Uterus (tissue), 4 donors: ENCODE results near the gene GRIK3. TPM values are rescaled to one million over a fixed set of nuclear protein-coding genes. Genes with fewer than 3 reads are reported as not detected.

Experiments used
- DNase-seq, 2 donors: peaks; one replicate each; pipeline ENCODE4 v3.0.0-alpha.2; 2019 to 2020
- H3K27ac ChIP-seq, 2 donors: fragments of 200-600 bp; sonication (generic); 1 replicate in 1 of 2; 2 replicates in 1 of 2; pipeline ENCODE4 v1.5.1; 2016 to 2018
- H3K27me3 ChIP-seq, 2 donors: fragments of 200-600 bp; sonication (generic); one replicate each; pipeline ENCODE4 v1.5.1; 2018 to 2019; ENCODE audit warnings: control low read depth in 1 of 2
- H3K36me3 ChIP-seq, 2 donors: fragments of 200-600 bp; sonication (generic); one replicate each; pipeline ENCODE4 v1.5.1; 2019; ENCODE audit warnings: control low read depth in 1 of 2
- H3K4me1 ChIP-seq, 2 donors: fragments of 200-600 bp; sonication (generic); one replicate each; pipeline ENCODE4 v1.5.1; 2018 to 2019; ENCODE audit warnings: control low read depth in 1 of 2
- H3K4me3 ChIP-seq, 2 donors: fragments of 200-600 bp; sonication (generic); 1 replicate in 1 of 2; 2 replicates in 1 of 2; pipeline ENCODE4 v1.5.1; 2018 to 2019; ENCODE audit warnings: mild to moderate bottlenecking in 1 of 2
- H3K9me3 ChIP-seq, 2 donors: fragments of 200-600 bp; sonication (generic); one replicate each; pipeline ENCODE4 v1.5.1; 2019; ENCODE audit warnings: control low read depth in 1 of 2
- CTCF ChIP-seq, 4 experiments: fragments of 200-600 bp in 2 of 4; fragments of 450-650 bp in 2 of 4; sonication (generic) in 2 of 4; IDR thresholded peaks; one replicate each; pipeline ENCODE4 v1.5.1; 2016 to 2019; ENCODE audit warnings: antibody characterized with exemption in 4 of 4, mild to moderate bottlenecking in 2 of 4, moderate library complexity in 1 of 4
- POLR2A ChIP-seq, 2 donors: fragments of 450-650 bp; IDR thresholded peaks; one replicate each; pipeline ENCODE4 v1.6.1; 2016; ENCODE audit warnings: antibody characterized with exemption in 2 of 2, mild to moderate bottlenecking in 1 of 2, moderate library complexity in 1 of 2
- intact Hi-C: fragments of 100-400 bp; cut with DNase I; formaldehyde crosslinking; loops from one replicate; pipeline ENCODE4 v1.15.1; 2023; ENCODE audit warnings: low total_unique reads
- total RNA-seq, 4 donors: library from RNA; depleted of rRNA in 3 of 4; stranded (reverse); fragments of >200 nt in 3 of 4; gene quantifications; one replicate each; pipeline versions ENCODE4 v1.1.0 to v1.2.4, GENCODE V29; 2014 to 2023
- donor health status: DM: yes; HTN: yes; CAD: no.

Gene GRIK3
- total RNA-seq, 4 donors from 2014 or later, result 0.52 to 1.6 TPM; not detected in 2

GRCh38 chr1:36838888-36839287, 195.4 kb downstream of the GRIK3 start:
- no peaks in the 10 kb centered on the region for H3K4me1 ChIP-seq
- no peak overlapping the region for H3K4me3 ChIP-seq
- no peaks in the 10 kb centered on the region for H3K36me3 ChIP-seq
- intact Hi-C loops, result no loop called here
- H3K27me3 ChIP-seq, result no peaks in the 10 kb centered on the region
- no peak for TF ChIP-seq CTCF (IDR thresholded peaks at IDR 0.05)
- TF ChIP-seq POLR2A (IDR thresholded peaks at IDR 0.05), result no peak
- no peaks in the 10 kb centered on the region for H3K9me3 ChIP-seq
- no peak overlapping the region for H3K27ac ChIP-seq
- no peak for DNase-seq

DNA sequence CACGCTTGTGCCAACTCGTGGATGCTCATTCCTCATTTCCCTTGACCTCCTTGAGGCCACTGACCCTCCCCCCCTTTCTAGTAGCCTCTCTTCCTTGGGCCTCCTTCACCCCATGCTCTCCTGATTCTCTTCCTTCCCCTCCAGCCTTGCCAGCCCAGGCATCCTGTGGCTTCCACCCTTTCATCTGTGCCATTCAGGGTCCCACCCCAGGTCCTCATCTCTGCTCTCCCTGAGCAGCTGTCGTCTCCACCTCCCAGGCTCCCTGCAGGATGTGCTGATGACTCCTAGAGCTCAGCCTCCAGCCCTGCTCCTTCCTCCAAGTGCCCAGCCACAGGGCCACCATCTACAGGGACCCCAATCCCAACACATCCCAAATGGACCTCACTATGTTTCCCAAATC, 197.4 kb downstream of the GRIK3 start:
- Histone ChIP-seq H3K4me3 (no peak overlapping the region), H3K36me3 (no peaks in the 10 kb centered on the region), H3K9me3 (no peaks in the 10 kb centered on the region), H3K27ac (no peak overlapping the region), H3K4me1 (no peaks in the 10 kb centered on the region), H3K27me3 (no peaks in the 10 kb centered on the region)
- no peak for DNase-seq
- TF ChIP-seq POLR2A (IDR thresholded peaks at IDR 0.05), result no peak
- TF ChIP-seq CTCF (IDR thresholded peaks at IDR 0.05), result no peak
- intact Hi-C loops, result no loop called here

DNA sequence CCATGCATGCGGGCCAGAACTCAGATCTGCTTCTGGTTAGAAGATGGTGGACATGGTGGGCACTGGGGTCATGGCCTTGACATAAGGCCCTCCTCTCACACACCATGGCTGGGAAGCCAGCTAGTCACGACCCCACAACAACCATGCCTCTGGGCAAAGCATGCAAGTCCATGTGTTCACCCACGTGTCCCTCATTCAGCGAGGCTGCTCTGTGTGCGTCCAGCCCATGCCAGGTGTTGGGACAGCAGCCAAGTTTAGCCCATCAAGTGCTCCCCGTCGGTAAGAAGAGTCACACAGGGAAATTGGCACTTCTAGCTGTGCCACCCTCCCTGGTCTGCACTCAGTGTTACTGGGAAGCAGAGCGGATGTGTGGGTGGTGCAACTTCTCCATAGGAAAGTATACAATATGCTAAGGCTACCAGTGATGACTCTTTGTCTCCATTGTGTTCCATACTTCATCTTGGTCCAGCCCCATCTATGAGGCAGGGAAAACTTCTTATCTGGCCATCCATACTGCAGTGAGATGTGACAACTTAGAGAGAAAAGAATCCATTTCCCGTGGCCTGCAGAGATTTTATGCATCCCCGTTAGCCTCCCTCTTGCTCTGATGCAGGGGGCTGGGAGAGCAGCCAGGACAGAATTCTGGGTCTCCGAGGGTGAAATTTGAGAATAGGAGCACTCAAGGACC, 198.0 kb downstream of the GRIK3 start:
- no peaks in the 10 kb centered on the region for H3K4me1 ChIP-seq
- TF ChIP-seq CTCF (IDR thresholded peaks at IDR 0.05) (no peak), POLR2A (IDR thresholded peaks at IDR 0.05) (no peak)
- no peaks in the 10 kb centered on the region for H3K27me3 ChIP-seq
- H3K9me3 ChIP-seq, result no peaks in the 10 kb centered on the region
- no peak overlapping the region for H3K27ac ChIP-seq
- H3K36me3 ChIP-seq, result no peaks in the 10 kb centered on the region
- intact Hi-C loops, result no loop called here
- H3K4me3 ChIP-seq, result no peak overlapping the region
- no peak for DNase-seq

GRCh38 chr1:36835696-36836095, 198.6 kb downstream of the GRIK3 start:
- no peak for TF ChIP-seq POLR2A (IDR thresholded peaks at IDR 0.05)
- no peak for TF ChIP-seq CTCF (IDR thresholded peaks at IDR 0.05)
- Histone ChIP-seq H3K4me1 (no peaks in the 10 kb centered on the region), H3K27me3 (no peaks in the 10 kb centered on the region), H3K4me3 (no peak overlapping the region), H3K36me3 (no peaks in the 10 kb centered on the region), H3K9me3 (no peaks in the 10 kb centered on the region), H3K27ac (no peak overlapping the region)
- no peak for DNase-seq
- intact Hi-C loops, result no loop called here

DNA sequence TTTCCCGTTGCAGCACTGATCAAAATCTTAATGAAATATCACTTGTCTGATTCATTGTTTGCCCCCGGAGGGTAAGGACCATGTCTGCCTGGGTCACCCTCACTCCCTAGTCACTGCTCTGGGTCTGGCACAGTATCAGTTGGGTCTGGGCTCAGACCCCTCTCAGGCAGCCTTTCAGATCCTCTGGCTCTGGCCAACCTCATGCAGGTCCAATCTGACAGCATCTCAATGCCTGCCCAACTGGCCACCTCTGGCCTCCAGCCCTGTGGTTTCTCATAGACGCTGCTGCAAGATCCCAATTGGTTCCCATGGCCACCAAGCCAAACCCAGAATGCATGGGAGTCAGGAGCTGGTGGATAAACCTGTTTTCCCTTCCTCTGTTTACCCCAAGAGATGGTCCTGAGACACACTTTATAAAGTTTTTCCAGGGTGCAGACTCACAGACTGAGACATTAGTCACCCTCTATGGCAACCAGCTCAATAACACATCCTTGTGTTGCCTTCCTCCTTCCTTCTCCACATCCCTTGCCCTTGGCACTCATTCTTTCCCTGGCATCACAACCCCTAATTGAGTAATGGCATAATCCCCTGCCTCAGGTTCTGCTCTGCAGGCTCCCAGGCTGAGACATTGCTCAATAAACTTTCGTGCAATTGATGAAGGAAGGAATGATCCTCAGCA, 199.2 kb downstream of the GRIK3 start:
- TF ChIP-seq CTCF (IDR thresholded peaks at IDR 0.05) (no peak), POLR2A (IDR thresholded peaks at IDR 0.05) (no peak)
- H3K36me3 ChIP-seq, result no peaks in the 10 kb centered on the region
- intact Hi-C loops, result no loop called here
- H3K4me1 ChIP-seq, result no peaks in the 10 kb centered on the region
- H3K4me3 ChIP-seq, result no peak overlapping the region
- H3K9me3 ChIP-seq, result no peaks in the 10 kb centered on the region
- no peak overlapping the region for H3K27ac ChIP-seq
- no peak for DNase-seq
- H3K27me3 ChIP-seq, result no peaks in the 10 kb centered on the region
